ENCODE measurements around the gene FMN1. TPM values are rescaled to one million over a fixed set of nuclear protein-coding genes. Genes with fewer than 3 reads are reported as not detected.

Gene FMN1
- total RNA-seq, 1 donor from 2014 or later = 3.3 TPM

DNA sequence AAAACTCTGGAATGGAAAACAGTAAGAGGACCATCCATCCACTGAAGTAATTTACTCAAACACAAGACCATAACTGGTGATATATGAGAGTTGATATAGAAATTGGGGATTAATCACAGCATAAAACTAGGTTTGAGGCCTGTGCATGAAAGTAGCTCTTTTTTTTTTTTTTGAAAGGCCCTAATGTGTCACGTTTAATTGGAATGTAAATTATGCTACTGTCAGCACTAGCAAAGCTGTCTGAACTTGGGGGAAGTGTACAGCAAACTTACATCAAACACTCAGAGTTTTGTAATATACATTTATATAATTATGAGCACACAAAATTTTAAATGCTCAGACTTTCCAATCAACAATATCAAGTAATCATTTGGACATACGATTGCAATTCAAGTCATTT lies 322.6 kb downstream of the FMN1 start:
- ATAC-seq = no peak
- intact Hi-C loops (cut with DNase I) = no loop called here

GRCh38 chr15:32870240-32871033 lies 324.1 kb downstream of the FMN1 start:
- ATAC-seq (no peak), DNase-seq (ENCODE audit: missing footprints) (no peak)
- intact Hi-C loops (cut with DNase I) = no loop called here

More for the DNA sequence above, 322.6 kb downstream of the FMN1 start:
- DNase-seq (ENCODE audit: missing footprints) = no peak

- no peak for DNase-seq (ENCODE audit: missing footprints)
- intact Hi-C loops (cut with DNase I) = no loop called here
- ATAC-seq = no peak
Observed at GRCh38 chr15:32869776-32870175, 324.7 kb downstream of the FMN1 start.

DNA sequence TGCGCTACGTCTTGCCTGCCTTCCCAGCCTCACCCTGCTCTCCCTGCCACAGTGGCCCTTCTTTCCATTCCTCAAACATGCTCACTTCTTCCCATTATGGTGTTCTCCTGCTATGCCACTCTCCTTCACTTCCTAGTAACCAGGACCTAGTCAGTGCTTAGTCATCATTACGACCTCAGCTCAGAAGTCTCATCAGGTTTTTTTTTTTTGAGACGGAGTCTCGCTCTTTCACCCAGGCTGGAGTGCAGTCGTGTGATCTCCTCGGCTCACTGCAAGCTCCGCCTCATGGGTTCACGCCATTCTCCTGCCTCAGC lies 327.2 kb downstream of the FMN1 start:
- ATAC-seq = peak; percentile 52
- intact Hi-C loops (cut with DNase I) = no loop called here
- no peak for DNase-seq (ENCODE audit: missing footprints)

GRCh38 chr15:32866454-32867312 lies 327.8 kb downstream of the FMN1 start:
- intact Hi-C loops (cut with DNase I) = no loop called here
- DNase-seq (ENCODE audit: missing footprints) (no peak), ATAC-seq (peak; percentile 52)

DNA sequence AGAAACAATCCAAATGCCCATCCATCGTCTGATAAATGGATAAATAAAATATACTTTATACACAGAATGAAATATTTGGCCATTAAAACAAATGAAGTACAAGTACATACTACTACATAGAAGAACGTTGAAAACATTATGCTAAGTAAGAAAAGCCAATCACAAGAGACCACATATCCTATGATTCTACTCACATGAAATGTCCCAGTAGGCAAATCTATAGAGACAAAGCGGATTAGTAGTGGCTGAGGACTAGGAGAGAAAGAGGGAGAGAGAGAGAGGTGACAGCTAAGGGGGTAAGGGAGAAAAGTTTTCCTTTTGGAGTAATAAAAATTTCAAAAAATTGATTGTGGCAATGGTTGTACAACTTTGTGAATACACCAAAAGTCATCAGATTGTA lies 329.7 kb downstream of the FMN1 start:
- no peak for DNase-seq (ENCODE audit: missing footprints)
- no peak for ATAC-seq
- intact Hi-C loops (cut with DNase I) = no loop called here

DNA sequence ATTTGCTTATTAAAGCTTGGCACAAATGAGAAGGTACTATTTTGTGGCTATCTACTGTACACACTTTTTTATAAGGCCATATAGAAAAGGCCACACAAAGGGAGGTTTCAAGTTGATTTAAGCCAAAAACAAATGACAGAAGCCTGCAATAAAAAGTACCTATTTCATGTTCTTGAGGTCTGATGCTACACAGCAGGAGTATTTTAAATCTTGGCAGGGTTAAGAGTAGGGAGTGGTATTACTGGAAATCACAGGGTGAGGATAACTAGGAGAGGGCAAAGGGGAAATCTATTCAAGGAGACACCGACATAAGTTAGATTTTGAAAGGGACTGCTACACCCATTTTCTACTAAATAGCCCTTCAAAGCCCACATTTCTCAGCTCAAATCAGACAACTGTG lies 330.5 kb downstream of the FMN1 start:
- ATAC-seq (no peak), DNase-seq (ENCODE audit: missing footprints) (no peak)
- intact Hi-C loops (cut with DNase I) = no loop called here

- intact Hi-C loops (cut with DNase I) = no loop called here
- ATAC-seq = peak; percentile 46
- DNase-seq (ENCODE audit: missing footprints) = no peak
Observed at GRCh38 chr15:32861761-32862160, 332.8 kb downstream of the FMN1 start.

DNA sequence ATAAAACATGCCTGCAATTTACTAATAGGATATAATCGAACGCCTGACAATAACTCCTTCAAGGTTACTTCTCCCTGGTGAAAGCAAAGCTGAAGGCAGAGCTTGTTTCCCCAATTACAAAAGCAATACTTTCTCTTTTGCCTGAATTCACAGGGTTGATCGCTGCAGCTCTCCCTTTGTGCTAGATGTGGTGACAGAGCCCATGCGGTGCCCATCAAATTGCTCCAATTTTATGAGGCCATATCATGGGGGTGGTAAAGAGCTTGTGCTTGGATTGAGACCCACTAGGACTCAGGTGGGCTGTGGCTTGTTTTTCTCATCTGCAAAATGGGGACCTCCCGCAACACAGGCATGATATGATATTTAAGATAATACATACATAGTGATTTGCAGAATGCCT lies 333.3 kb downstream of the FMN1 start:
- intact Hi-C loops (cut with DNase I) = no loop called here
- DNase-seq (ENCODE audit: missing footprints) (no peak), ATAC-seq (no peak)

DNA sequence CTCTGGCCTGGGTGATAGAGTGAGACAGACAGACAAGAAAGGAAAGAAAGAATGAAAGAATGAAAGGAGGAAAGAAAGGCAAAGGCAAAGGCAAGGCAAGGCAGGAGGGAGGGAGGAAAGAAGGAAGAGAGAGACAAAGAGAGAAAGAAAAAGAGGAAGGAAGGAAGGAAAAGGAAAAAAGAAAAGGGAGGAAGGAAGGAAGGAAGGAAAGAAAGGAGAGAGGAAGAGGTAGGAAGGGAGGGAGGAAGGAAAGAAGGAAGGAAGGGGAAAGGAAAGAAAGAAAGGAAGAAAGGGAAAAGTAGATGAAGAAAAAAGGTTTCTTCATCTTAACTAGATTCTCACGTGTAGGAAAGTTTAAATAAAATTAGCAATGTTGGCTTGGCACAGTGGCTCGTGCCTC lies 334.5 kb downstream of the FMN1 start:
- ATAC-seq (no peak), DNase-seq (ENCODE audit: missing footprints) (no peak)
- intact Hi-C loops (cut with DNase I) = no loop called here

- intact Hi-C loops (cut with DNase I) = no loop called here
- DNase-seq (ENCODE audit: missing footprints) = no peak
- ATAC-seq = no peak
Observed at GRCh38 chr15:32859251-32859650, 335.3 kb downstream of the FMN1 start.

DNA sequence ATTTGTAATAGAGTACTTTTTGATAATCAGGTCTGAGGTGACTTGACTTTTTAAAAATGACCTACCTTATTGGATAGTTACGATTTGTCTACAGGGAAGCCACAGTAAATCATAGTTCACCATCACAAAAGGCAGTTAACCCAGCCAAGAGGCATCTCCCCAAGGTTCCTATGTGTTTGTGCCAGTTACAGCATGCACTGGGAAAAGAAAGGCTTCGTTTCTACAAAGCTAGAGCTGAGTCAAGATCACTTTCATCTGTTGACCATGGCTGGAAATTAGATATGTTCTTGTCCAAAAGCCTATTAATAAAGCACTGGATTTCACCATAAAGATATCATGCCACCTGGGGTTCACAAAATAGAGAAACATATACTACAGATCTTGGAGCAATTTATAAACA lies 336.8 kb downstream of the FMN1 start:
- no peak for ATAC-seq
- no peak for DNase-seq (ENCODE audit: missing footprints)
- intact Hi-C loops (cut with DNase I) = no loop called here

DNA sequence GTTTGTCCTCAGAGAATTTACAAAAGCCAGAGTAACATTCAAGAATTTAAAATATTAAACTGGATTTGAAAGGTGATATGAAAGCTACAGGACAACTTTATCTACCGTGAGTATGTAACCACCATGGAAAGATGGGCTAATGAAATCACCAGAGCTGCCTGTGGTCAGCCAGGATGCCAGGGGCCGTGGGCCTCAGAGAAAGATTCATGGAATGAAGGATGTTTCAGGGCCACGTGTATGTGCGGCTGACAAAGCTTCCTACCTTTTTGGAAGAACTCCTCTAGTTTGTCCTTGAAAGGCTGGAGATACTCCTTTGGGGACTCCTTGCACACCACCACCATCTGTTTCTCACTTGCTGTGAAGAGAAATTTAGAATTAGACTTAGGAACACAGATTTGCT lies 337.8 kb downstream of the FMN1 start:
- no peak for ATAC-seq
- DNase-seq (ENCODE audit: missing footprints) = no peak
- intact Hi-C loops (cut with DNase I) = no loop called here

- peak; percentile 93 for ATAC-seq
- no peak for DNase-seq (ENCODE audit: missing footprints)
Observed at GRCh38 chr15:32855942-32856341, 338.6 kb downstream of the FMN1 start.

GRCh38 chr15:32853592-32853991 lies 340.9 kb downstream of the FMN1 start:
- intact Hi-C loops (cut with DNase I) = no loop called here
- ATAC-seq (no peak), DNase-seq (ENCODE audit: missing footprints) (no peak)

More at GRCh38 chr15:32855942-32856341, 338.6 kb downstream of the FMN1 start:
- intact Hi-C loops (cut with DNase I) = no loop called here

DNA sequence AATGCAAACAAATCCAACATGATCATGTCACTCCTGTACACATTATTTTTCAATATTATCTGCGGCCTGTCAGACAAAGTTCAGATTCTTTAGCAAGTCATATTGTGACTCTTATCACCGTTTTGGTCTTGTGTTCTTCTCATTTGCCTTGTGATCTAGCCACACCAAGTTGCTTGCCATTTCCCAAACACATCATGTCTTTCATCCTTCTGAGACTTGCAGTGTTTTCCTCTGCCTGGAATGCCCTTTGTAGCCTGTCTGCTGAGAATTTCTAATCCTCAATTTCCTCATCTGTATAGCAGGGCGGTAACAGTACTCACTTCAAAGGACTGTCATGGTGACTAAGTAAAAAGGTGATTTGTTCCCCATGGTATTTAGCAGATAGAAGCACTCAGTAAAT lies 341.7 kb downstream of the FMN1 start:
- ATAC-seq (no peak), DNase-seq (ENCODE audit: missing footprints) (no peak)
- intact Hi-C loops (cut with DNase I) = no loop called here

GRCh38 chr15:32852017-32852416 lies 342.5 kb downstream of the FMN1 start:
- ATAC-seq = no peak
- intact Hi-C loops (cut with DNase I) = no loop called here
- no peak for DNase-seq (ENCODE audit: missing footprints)

- DNase-seq (ENCODE audit: missing footprints) = no peak
- ATAC-seq = no peak
- intact Hi-C loops (cut with DNase I) = no loop called here
Observed at GRCh38 chr15:32851572-32851971, 342.9 kb downstream of the FMN1 start.

GRCh38 chr15:32849769-32850668 lies 344.5 kb downstream of the FMN1 start:
- DNase-seq (ENCODE audit: missing footprints) = no peak
- intact Hi-C loops (cut with DNase I) = loop anchor here (10.0 kb wide), 1 partner anchor 105 kb away; no protein-coding TSS in a partner anchor
- ATAC-seq = no peak

All from Right ventricle myocardium inferior (tissue), 1 donor.